GM18526 (cell line): ENCODE results near the gene CLEC16A.

Experiments
- POLR2A ChIP-seq: IDR thresholded peaks from 3 replicates; pipeline ENCODE4 v1.6.1; 2011; ENCODE audit not compliant: insufficient read length; ENCODE audit errors: extremely low read depth

The CLEC16A gene

GRCh38 chr16:11205065-11205699 lies 260.8 kb downstream of the CLEC16A start:
- TF ChIP-seq POLR2A: no peak

GRCh38 chr16:11205754-11206581 lies 261.6 kb downstream of the CLEC16A start:
- TF ChIP-seq POLR2A: no peak

GRCh38 chr16:11207646-11208045 lies 263.3 kb downstream of the CLEC16A start:
- TF ChIP-seq POLR2A: no peak

- no peak for TF ChIP-seq POLR2A
These were observed 264.7 kb downstream of the CLEC16A start for GRCh38 chr16:11208916-11209665.

GRCh38 chr16:11210260-11210659 lies 265.9 kb downstream of the CLEC16A start:
- TF ChIP-seq POLR2A: no peak

GRCh38 chr16:11211061-11211976 lies 267.0 kb downstream of the CLEC16A start:
- no peak for TF ChIP-seq POLR2A

- TF ChIP-seq POLR2A: no peak
These were observed 267.8 kb downstream of the CLEC16A start for GRCh38 chr16:11211977-11212797.

- TF ChIP-seq POLR2A: no peak
These were observed 268.4 kb downstream of the CLEC16A start for GRCh38 chr16:11212798-11213196.

GRCh38 chr16:11213373-11213772 lies 269.0 kb downstream of the CLEC16A start:
- TF ChIP-seq POLR2A: no peak

- no peak for TF ChIP-seq POLR2A
These were observed 269.4 kb downstream of the CLEC16A start for GRCh38 chr16:11213799-11214198.

- no peak for TF ChIP-seq POLR2A
These were observed 271.7 kb downstream of the CLEC16A start for GRCh38 chr16:11215935-11216556.

GRCh38 chr16:11217651-11218603 lies 273.6 kb downstream of the CLEC16A start:
- TF ChIP-seq POLR2A: no peak
